Mucosa of descending colon (tissue), 3 donors: ENCODE results near the gene TAOK1. TPM values are rescaled to one million over a fixed set of nuclear protein-coding genes. Genes with fewer than 3 reads are reported as not detected.

Source experiments
- ATAC-seq: fragments of 200-7000 bp; cut with Tn5 transposase; one replicate; pipeline ENCODE4 v1.9.1; 2020; ENCODE audit warnings: mild to moderate bottlenecking, moderate library complexity
- DNase-seq, 3 donors: peaks; one replicate each; pipeline ENCODE4 v3.0.0-alpha.2; 2020
- H3K36me3 ChIP-seq: fragments of 200-600 bp; one replicate; pipeline ENCODE4 v1.8.0; 2021; ENCODE audit warnings: low read depth, mild to moderate bottlenecking
- H3K4me1 ChIP-seq: fragments of 200-600 bp; one replicate; pipeline ENCODE4 v1.8.0; 2021; ENCODE audit warnings: low read depth, mild to moderate bottlenecking
- H3K4me3 ChIP-seq: fragments of 200-600 bp; one replicate; pipeline ENCODE4 v1.8.0; 2021; ENCODE audit warnings: mild to moderate bottlenecking
- H3K9me3 ChIP-seq: fragments of 200-600 bp; one replicate; pipeline ENCODE4 v1.8.0; 2021; ENCODE audit warnings: mild to moderate bottlenecking
- CTCF ChIP-seq: fragments of 200-600 bp; IDR thresholded peaks from one replicate; pipeline ENCODE4 v1.8.0; 2022; ENCODE audit warnings: antibody characterized with exemption, mild to moderate bottlenecking
- intact Hi-C, 2 donors: fragments of 100-400 bp; cut with DNase I in 1 of 2; cut with micrococcal nuclease in 1 of 2; formaldehyde crosslinking; loops; one replicate each; pipeline versions ENCODE4 v1.11.0 to v1.11.1; 2022; cut with DNase I, micrococcal nuclease
- total RNA-seq, 3 donors: library from RNA; stranded (reverse); fragmentation: NEBNext Ultra II Directional in 2 of 3; extraction: Animal tissue kit (Norgen Biotek cat#: 25700) in 2 of 3; gene quantifications; one replicate each; pipeline versions ENCODE4 v1.2.1 to v1.2.4, GENCODE V29; 2021 to 2023
- donor health status: DM: no; HTN: no; CAD: no; lungs with moderate emphysema.
- donor health status: DM: no; HTN: no; CAD: no.
- donor health status: DM: no; HTN: yes; CAD: no.

The TAOK1 gene
- total RNA-seq, 3 donors from 2014 or later: 50.0 to 76.3 (median 52.1) TPM

- H3K4me3 ChIP-seq: no peak overlapping the region
- TF ChIP-seq CTCF: no peak
Measured at GRCh38 chr17:29346462-29346861, 43.7 kb upstream of the TAOK1 start.

GRCh38 chr17:29347831-29348629 lies 42.1 kb upstream of the TAOK1 start:
- H3K4me3 ChIP-seq: no peak overlapping the region
- no peaks in the 10 kb centered on the region for H3K4me1 ChIP-seq
- H3K9me3 ChIP-seq: no peaks in the 10 kb centered on the region
- intact Hi-C loops: no loop called here
- H3K36me3 ChIP-seq: no peaks in the 10 kb centered on the region
- TF ChIP-seq CTCF: no peak
- ATAC-seq (no peak), DNase-seq (no peak)

More at GRCh38 chr17:29346462-29346861, 43.7 kb upstream of the TAOK1 start:
- Histone ChIP-seq H3K4me1 (no peaks in the 10 kb centered on the region), H3K36me3 (no peaks in the 10 kb centered on the region), H3K9me3 (no peaks in the 10 kb centered on the region)
- DNase-seq (no peak), ATAC-seq (no peak)
- intact Hi-C loops: no loop called here

GRCh38 chr17:29349409-29349808 lies 40.8 kb upstream of the TAOK1 start:
- no peaks in the 10 kb centered on the region for H3K9me3 ChIP-seq
- intact Hi-C loops: no loop called here
- H3K4me3 ChIP-seq: no peak overlapping the region
- no peak for DNase-seq
- TF ChIP-seq CTCF: no peak
- no peaks in the 10 kb centered on the region for H3K4me1 ChIP-seq
- ATAC-seq: no peak
- H3K36me3 ChIP-seq: no peaks in the 10 kb centered on the region

- H3K4me3 ChIP-seq: no peak overlapping the region
- ATAC-seq: no peak
- no peaks in the 10 kb centered on the region for H3K4me1 ChIP-seq
- no peak for TF ChIP-seq CTCF
- no peaks in the 10 kb centered on the region for H3K36me3 ChIP-seq
- no peak for DNase-seq
- intact Hi-C loops: no loop called here
- no peaks in the 10 kb centered on the region for H3K9me3 ChIP-seq
Measured at GRCh38 chr17:29352146-29352545, 38.0 kb upstream of the TAOK1 start.

GRCh38 chr17:29357232-29357631 lies 32.9 kb upstream of the TAOK1 start:
- ATAC-seq (no peak), DNase-seq (no peak)
- intact Hi-C loops: no loop called here
- H3K9me3 ChIP-seq: no peaks in the 10 kb centered on the region
- TF ChIP-seq CTCF: no peak
- H3K36me3 ChIP-seq: no peaks in the 10 kb centered on the region
- H3K4me3 ChIP-seq: no peak overlapping the region
- peaks cover 8% of the 10 kb centered on the region for H3K4me1 ChIP-seq
